ENCODE data around the gene TNPO3. TPM values are rescaled to one million over a fixed set of nuclear protein-coding genes. Genes with fewer than 3 reads are reported as not detected.

TNPO3 gene
- total and polyA plus RNA-seq, 2 of the 4 experiments (the other 2 are of a cell fraction), result 24.2 to 77.2 TPM

DNA sequence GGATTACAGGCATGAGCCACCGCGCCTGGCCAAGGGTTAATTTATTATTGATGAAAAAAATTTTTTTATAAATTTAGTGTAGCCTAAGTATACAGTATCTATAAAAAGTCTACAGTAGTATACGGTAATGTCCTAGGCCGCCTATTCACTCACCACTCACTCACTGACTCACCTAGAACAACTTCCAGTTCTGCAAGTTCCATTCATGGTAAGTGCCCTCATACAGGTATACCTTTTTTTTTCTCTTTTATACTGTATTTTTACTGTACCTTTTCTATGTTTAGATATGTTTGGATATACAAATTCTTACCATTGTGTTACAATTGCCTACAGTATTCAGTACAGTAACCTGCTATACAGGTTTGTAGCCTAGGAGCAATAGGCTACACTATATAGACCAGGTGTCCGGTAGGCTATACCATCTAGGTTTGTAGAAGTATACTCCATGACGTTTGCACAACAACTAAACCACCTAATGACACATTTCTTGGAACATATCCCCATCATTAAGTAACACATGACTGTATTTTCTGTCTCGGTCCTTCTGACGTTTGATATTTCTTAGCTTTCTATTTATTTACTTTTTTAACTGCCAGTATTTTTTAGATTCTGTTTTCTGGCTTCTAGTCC lies 93.8 kb downstream of the TNPO3 start:
- in situ Hi-C loops (cut with MboI; ENCODE audit: low sequenced_read_pairs) (no loop called here), dilution Hi-C loops (cut with HindIII; ENCODE audit: low sequenced_read_pairs, unreplicated experiment) (no loop called here), intact Hi-C loops (cut with micrococcal nuclease) (loop anchor here (5.0 kb wide), 1 partner anchor 41 kb away; no protein-coding TSS in a partner anchor)
- Histone ChIP-seq H2AK9ac (replicated peaks; ENCODE audit: low read depth, low read length, poor library complexity) (no peak overlapping the region), H3K23ac (ENCODE audit: low read depth, low read length) (no peak overlapping the region), H3K27me3 (ENCODE audit: control insufficient read depth, insufficient read depth, low read length) (no peaks in the 10 kb centered on the region), H4K8ac (ENCODE audit: low read depth in 2 of 2, low read length in 2 of 2) (no peak overlapping the region), H3K36me3 (ENCODE audit: control insufficient read depth, insufficient read depth, low read length) (peaks cover 19% of the 10 kb centered on the region), H3K79me1 (ENCODE audit: low read depth in 1 of 2, low read length in 2 of 2) (peaks cover 0 to 9% of the 10 kb centered on the region in 2 experiments; a peak in 2 of 4 replicates), H3K4ac (ENCODE audit: low read depth, low read length) (no peak overlapping the region), H2BK5ac (ENCODE audit: low read depth, low read length, poor library complexity, severe bottlenecking) (no peak overlapping the region), H3K27ac (ENCODE audit: insufficient read depth, low read length) (no peak overlapping the region), H2AFZ (replicated peaks; ENCODE audit: low read length, poor library complexity) (no peak overlapping the region), H3K4me3 (ENCODE audit: insufficient read depth, low read depth, low read length) (no peak overlapping the region), H2BK20ac (ENCODE audit: low read depth, low read length) (no peak overlapping the region), H4K91ac (ENCODE audit: insufficient read depth, low read depth, low read length) (no peak overlapping the region), H2BK120ac (ENCODE audit: low read depth, low read length) (no peak overlapping the region), H4K20me1 (ENCODE audit: insufficient read depth, low read length) (no peaks in the 10 kb centered on the region; the same call in 1 of the 2 replicates), H2AK5ac (ENCODE audit: low read depth, low read length) (no peak overlapping the region), H3K4me2 (ENCODE audit: low read depth, low read length) (no peak overlapping the region), H3K9me1 (ENCODE audit: insufficient read depth, low read length) (no peaks in the 10 kb centered on the region; the same call in 1 of the 2 replicates), H3K14ac (replicated peaks; ENCODE audit: low read depth, low read length) (no peak overlapping the region), H4K5ac (ENCODE audit: low read depth, low read length) (no peak overlapping the region), H3K9ac (ENCODE audit: low read depth, low read length) (no peak overlapping the region), H3K56ac (ENCODE audit: extremely low read depth, insufficient read depth, low read length) (no peak overlapping the region), H3K4me1 (ENCODE audit: control insufficient read depth, insufficient read depth, low read length) (peaks cover 4% of the 10 kb centered on the region; the same call in 1 of the 2 replicates), H3K9me3 (ENCODE audit: control insufficient read depth, insufficient read depth, low read length) (no peaks in the 10 kb centered on the region), H2BK15ac (ENCODE audit: low read depth, low read length) (no peak overlapping the region), H3K18ac (ENCODE audit: low read depth, low read length) (no peak overlapping the region)
- ChIA-PET POLR2A (ENCODE audit: unreplicated experiment) (no interaction called here), CTCF (no interaction called here)
- no peak for DNase-seq
- WGBS, 2 experiments (ENCODE audit: extremely low coverage in 2 of 2, insufficient read length in 1 of 2), result 100% methylated on average over 1 of the region's 8 CpGs; no CpG with 5 or more reads in 1 of the 2 experiments
- no peak for TF ChIP-seq RFX5 (IDR thresholded peaks at IDR 0.05; ENCODE audit: low read depth, low read length)
- no TSS peak for BruUV-seq (replicated peaks)
- no peak for ATAC-seq (ENCODE audit: low read depth)
